Kidney (tissue), 14 donors: Measurements from ENCODE around the gene CBFA2T3. TPM values are rescaled to one million over a fixed set of nuclear protein-coding genes. Genes with fewer than 3 reads are reported as not detected.
"Not testable (repeated sequence)": the region's sequence is repeated elsewhere in the genome, so short reads cannot be mapped to it uniquely, and the experiment has no call there.

Source experiments
- DNase-seq, 5 donors: peaks; one replicate each; pipeline ENCODE4 v3.0.0-alpha.2; 2013 to 2020
- FAIRE-seq: peaks from 2 replicates; lab custom pipeline; 2012; peaks lifted over from hg19 to GRCh38; lab: Jason Lieb, UNC
- H3K27ac ChIP-seq, 2 donors: one replicate each; pipeline ENCODE4 v1.7.0; 2013; ENCODE audit warnings: low read depth in 2 of 2, low read length in 2 of 2, inconsistent platforms in 1 of 2
- H3K27me3 ChIP-seq: one replicate; pipeline ENCODE4 v1.7.1; 2013; ENCODE audit warnings: low read length, inconsistent platforms; ENCODE audit not compliant: control insufficient read depth, insufficient read depth
- H3K36me3 ChIP-seq, 3 donors: one replicate each; pipeline versions ENCODE4 v1.7.0 to v1.7.1; 2013; ENCODE audit warnings: low read length in 3 of 3, control low read depth in 1 of 3, inconsistent platforms in 1 of 3; ENCODE audit not compliant: insufficient read depth in 3 of 3, control insufficient read depth in 2 of 3
- H3K4me1 ChIP-seq, 3 donors: one replicate each; pipeline versions ENCODE4 v1.7.0 to v1.7.1; 2013; ENCODE audit warnings: low read length in 3 of 3, inconsistent platforms in 1 of 3, low read depth in 1 of 3; ENCODE audit not compliant: control insufficient read depth in 2 of 3, insufficient read depth in 2 of 3
- H3K4me3 ChIP-seq, 3 donors: one replicate each; pipeline versions ENCODE4 v1.7.0 to v1.8.1; 2013; ENCODE audit warnings: low read length in 3 of 3, control low read depth in 1 of 3, inconsistent platforms in 1 of 3
- H3K9ac ChIP-seq, 3 donors: one replicate each; pipeline versions ENCODE4 v1.7.0 to v1.7.1; 2013; ENCODE audit warnings: low read length in 3 of 3, control low read depth in 1 of 3, inconsistent platforms in 1 of 3
- H3K9me3 ChIP-seq, 3 donors: one replicate each; pipeline versions ENCODE4 v1.7.0 to v1.7.1; 2013; ENCODE audit warnings: low read length in 3 of 3, control low read depth in 1 of 3, inconsistent platforms in 1 of 3; ENCODE audit not compliant: control insufficient read depth in 2 of 3, insufficient read depth in 1 of 3
- intact Hi-C: fragments of 100-400 bp; cut with DNase I; formaldehyde crosslinking; loops from one replicate; pipeline ENCODE4 v1.11.1; 2022
- polyA plus RNA-seq: library from polyadenylated mRNA; stranded (reverse); fragments of 350-450 nt; fragmentation: Illumina TruSeq; extraction: RNeasy Lipid Tissue Mini Kit (QIAGEN cat#74804); gene quantifications from one replicate; pipeline ENCODE4 v1.2.3, GENCODE V29; 2014; ENCODE audit warnings: low read depth, low replicate concordance; ENCODE audit not compliant: insufficient read depth
- total RNA-seq: library from RNA; stranded (reverse); fragmentation: NEBNext Ultra II Directional; extraction: Animal tissue kit (Norgen Biotek cat#: 25700); gene quantifications from one replicate; pipeline ENCODE4 v1.2.1, GENCODE V29; 2021
- TF ChIP-seq, protein P1 (sequence below): IDR thresholded peaks from 3 replicates; pipeline ENCODE4 v1.5.1; 2012; ENCODE audit warnings: mild to moderate bottlenecking, moderate library complexity, borderline replicate concordance; ENCODE audit not compliant: insufficient read depth; ENCODE audit errors: extremely low read depth
- donor health status: control.
- donor health status: control.
- donor health status: control.
- donor health status: control.
- donor health status: control.
- donor health status: DM: yes; HTN: yes; CAD: no.
- donor health status: Normal renal cell carcinoma (clear cell type).

CBFA2T3 gene
- total and polyA plus RNA-seq, 2 donors from 2014 or later: 0.75 to 8.0 TPM

DNA sequence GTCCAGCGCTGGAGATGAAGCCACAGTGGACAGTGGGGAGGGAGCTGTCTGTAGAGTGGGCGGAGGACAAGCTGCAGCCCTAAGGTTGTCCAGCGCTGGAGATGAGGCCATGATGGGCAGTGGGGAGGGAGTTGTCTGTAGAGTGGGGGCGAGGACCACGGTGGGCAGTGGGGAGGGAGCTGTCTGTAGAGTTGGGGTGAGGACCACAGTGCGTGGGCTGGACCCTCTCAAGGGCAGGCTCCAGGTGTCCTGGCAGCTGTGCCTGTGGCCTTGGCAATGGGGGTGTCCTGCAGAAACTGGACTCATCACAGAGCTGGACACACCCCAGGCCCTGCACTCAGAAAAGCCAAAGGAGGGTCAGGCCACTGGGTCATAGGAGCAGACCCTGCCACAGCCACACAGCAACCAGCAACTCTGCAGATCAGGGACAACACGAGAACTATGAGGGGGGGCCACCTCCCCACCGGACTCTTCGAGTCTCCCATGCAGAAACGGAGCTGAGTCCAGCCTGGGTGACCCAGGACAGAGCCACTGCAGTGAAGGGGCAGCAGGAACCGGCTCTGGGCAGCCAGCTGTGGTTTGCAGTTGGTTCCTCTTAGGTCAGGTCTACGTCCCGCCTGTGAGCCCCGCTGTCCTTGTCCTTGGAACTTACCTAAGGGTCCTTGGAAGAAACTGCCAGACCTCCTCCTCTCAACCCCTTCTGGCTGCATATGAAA is 33.4 kb upstream of the CBFA2T3 start:
- Histone ChIP-seq H3K9me3 (no peaks in the 10 kb centered on the region), H3K27me3 (no peaks in the 10 kb centered on the region), H3K4me3 (no peak overlapping the region), H3K9ac (no peak overlapping the region), H3K36me3 (no peaks in the 10 kb centered on the region), H3K27ac (no peak overlapping the region), H3K4me1 (no peaks in the 10 kb centered on the region)
- TF ChIP-seq, protein P1, sequence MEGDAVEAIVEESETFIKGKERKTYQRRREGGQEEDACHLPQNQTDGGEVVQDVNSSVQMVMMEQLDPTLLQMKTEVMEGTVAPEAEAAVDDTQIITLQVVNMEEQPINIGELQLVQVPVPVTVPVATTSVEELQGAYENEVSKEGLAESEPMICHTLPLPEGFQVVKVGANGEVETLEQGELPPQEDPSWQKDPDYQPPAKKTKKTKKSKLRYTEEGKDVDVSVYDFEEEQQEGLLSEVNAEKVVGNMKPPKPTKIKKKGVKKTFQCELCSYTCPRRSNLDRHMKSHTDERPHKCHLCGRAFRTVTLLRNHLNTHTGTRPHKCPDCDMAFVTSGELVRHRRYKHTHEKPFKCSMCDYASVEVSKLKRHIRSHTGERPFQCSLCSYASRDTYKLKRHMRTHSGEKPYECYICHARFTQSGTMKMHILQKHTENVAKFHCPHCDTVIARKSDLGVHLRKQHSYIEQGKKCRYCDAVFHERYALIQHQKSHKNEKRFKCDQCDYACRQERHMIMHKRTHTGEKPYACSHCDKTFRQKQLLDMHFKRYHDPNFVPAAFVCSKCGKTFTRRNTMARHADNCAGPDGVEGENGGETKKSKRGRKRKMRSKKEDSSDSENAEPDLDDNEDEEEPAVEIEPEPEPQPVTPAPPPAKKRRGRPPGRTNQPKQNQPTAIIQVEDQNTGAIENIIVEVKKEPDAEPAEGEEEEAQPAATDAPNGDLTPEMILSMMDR: no peak
- FAIRE-seq (no peak), DNase-seq (peak in 1 of 5 donors; percentile 54)
- intact Hi-C loops: no loop called here

DNA sequence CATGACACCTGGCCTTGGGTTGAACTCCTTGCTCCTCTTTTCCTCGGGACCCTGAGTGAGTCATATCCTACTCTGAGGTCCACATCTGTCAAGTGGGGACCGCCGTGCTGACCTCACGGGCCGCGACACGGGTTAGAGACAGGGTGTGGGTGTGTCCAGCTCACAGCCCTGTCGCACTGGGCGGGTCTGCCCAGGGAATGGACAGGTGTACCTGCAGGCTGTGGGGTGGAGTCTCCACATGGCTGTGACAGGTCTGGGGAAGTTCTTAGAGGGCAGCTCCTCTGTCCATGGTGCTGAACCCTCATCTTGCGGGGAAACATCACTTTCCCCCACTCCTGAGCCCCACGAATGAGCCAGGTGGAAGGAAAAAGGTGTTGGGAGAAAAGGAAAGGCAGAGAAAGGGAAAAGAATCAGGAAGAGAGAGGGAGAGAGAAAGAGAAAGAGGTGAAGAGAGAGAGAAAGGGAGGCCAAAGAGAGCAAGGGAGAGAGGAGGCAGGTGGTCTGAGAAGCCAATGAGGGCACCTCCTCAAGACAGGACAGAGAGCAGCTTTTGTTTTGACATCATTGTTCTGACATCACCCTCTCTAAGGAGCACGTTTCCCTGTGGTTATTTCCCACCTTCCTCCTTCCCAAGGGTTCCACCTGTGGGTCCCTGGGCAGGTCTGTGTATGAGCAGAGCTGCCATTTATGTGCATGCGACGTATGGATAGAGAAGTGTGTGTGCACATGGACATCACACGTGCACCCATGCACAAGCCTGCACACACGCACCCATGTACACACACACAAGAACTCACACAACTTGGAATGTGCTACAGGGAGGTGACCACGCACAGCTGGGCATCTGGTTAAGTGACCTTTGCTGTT is 32.6 kb upstream of the CBFA2T3 start:
- H3K36me3 ChIP-seq: no peaks in the 10 kb centered on the region
- DNase-seq (peak in 4 of 5 donors; percentile 44 to 66 (median 56)), FAIRE-seq (no peak)
- intact Hi-C loops: no loop called here
- TF ChIP-seq, protein P1: no peak
- H3K9ac ChIP-seq: no peak overlapping the region
- no peaks in the 10 kb centered on the region for H3K9me3 ChIP-seq
- H3K4me3 ChIP-seq: no peak overlapping the region
- H3K27me3 ChIP-seq: no peaks in the 10 kb centered on the region
- no peak overlapping the region for H3K27ac ChIP-seq
- no peaks in the 10 kb centered on the region for H3K4me1 ChIP-seq

DNA sequence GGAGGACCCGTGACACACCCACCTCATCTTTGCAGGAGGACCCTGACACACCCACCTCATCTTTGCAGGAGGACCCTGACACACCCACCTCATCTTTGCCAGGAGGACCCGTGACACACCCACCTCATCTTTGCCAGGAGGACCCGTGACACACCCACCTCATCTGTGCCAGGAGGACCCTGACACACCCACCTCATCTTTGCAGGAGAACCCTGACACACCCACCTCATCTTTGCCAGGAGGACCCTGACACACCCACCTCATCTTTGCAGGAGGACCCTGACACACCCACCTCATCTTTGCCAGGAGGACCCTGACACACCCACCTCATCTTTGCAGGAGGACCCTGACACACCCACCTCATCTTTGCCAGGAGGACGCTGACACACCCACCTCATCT is 31.8 kb upstream of the CBFA2T3 start:
- H3K27me3 ChIP-seq, H3K4me3 ChIP-seq, FAIRE-seq, intact Hi-C loops, H3K27ac ChIP-seq, H3K4me1 ChIP-seq, H3K9me3 ChIP-seq, H3K9ac ChIP-seq, H3K36me3 ChIP-seq: not testable (repeated sequence)
- peak in 1 of 5 donors; percentile 20 for DNase-seq
